HG02623 (cell line): Measurements from ENCODE around the gene SLC48A1.

Source experiments
- ATAC-seq: cut with Tn5 transposase; IDR thresholded peaks from one replicate; pipeline ENCODE4 v1.9.1; 2021; ENCODE audit warnings: moderate library complexity; ENCODE audit not compliant: unreplicated experiment

SLC48A1 gene

DNA sequence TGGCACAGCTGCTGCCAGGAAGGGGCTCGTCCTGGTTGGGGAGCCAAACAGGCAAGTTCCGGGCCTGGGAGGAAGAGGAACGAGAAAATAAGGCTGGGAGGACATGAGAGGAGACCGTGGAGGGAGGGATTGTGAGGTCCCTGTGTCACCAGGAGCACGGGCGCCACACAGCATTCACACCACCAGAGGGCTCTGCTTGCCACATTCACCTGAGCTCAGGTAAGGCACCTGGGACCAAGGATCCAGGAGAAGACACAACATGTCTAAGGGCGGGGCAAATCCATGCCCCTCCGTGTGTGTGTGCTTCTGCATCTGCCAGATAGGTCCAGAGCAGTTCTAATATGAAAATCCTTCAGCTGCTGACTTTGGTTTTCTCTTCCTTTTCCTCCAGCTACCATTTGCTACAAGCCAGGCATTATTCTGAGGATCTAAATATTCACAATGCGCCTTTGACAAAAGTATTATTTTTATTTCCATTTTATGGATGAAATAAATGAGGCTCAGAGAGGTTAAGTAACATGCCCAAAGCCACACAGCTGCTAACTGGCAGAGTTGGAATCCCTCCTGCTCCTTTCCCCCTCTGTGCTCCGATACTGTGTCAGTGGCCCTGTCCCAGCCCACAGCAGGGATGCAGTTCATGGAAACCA, 28.9 kb upstream of the SLC48A1 start:
- ATAC-seq: no peak

DNA sequence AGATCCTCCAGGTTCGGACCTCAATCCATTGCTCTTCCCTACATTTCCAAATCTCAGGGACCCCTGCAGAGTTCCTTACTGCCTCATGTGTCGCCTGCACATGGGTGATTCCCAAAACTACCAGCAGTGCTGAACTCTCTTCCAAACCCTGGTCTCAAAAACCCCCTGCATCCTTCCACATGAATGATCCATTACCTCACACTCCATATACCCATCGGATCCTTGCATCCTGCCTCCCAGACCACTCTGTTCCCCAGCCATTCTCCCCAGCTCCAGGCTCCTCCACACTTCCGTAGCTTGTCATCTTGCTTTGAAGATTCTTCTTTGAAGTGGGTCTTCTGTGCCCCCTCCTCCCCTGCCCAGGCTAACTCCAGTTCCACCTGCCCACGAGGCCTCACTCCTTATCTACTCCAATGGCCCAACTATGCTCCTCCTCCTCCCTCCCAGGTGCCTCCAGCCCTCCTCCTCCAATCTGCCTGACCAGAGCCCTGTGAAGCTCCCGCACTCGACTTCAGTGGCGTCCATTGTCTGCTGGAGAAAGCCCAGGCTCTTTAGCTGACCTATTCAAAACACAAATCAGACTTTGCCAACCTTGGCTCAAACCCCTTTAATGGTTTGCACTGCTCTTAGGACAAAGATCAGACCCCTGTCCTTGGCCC, 28.1 kb upstream of the SLC48A1 start:
- ATAC-seq: no peak

DNA sequence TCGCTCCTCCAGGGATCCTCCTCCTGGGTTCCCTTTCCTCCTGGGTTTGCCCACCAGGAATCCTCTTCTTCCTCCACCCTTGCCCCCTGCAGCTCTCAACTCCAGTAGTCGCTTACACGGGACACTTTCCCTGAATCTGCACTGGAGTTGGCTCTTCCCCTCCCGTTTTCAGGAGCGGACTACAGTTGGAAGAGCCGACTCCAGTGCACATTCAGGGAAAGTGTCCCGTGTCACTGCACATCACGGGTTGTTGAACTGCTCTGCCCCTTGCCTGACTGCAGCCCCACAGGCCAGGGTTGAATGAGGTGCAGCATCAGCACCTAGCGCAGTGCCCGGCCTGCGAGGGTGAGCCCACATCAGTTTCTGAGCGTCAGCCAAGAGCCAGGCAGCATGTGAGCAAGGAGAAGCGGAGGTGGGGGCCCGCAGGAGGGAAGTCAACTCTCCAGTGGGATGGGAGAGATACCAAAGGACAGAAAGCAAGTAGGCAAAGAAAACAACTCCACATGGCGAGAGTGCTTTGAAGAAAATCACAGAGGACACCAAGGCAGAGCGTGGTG, 27.5 kb upstream of the SLC48A1 start:
- no peak for ATAC-seq

DNA sequence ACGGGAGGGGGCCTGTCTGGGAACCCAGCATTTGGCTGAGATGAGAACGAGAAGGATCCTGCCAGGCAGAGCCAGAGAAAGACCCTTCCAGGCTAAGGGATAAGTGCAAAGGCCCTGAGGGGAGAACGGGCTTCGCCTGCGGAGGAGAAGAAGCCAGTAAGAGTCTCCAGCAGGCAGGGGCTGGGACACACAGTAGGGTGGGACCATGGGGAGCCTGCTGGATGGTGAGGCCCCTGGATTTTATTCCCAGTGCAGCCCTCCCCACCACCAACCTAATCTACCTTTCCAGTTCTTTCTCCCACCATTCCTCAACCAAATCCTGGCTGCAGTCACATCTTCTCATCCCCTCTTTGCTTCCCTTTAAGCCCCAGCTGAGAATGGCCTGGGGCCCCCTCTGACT, 27.0 kb upstream of the SLC48A1 start:
- no peak for ATAC-seq

DNA sequence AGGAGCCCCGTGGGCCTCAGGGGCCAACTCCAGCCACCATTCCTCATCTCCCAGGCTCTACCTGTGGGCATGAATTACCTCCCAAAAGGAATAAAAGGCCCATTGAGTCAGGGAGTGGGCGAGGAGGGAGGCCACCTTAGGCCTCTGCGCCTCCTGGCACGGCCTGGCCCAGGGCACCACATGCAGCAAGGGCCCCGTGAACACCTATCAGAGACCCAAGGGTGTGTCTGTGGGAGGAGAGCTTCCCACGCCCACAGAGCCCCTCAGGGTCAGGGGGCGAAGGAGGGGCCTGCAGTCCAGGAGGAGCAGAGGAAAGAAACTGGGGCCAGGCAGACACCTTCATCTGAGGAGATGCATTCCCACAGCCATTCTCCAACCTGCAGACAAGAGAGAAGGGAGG, 26.5 kb upstream of the SLC48A1 start:
- ATAC-seq: no peak

DNA sequence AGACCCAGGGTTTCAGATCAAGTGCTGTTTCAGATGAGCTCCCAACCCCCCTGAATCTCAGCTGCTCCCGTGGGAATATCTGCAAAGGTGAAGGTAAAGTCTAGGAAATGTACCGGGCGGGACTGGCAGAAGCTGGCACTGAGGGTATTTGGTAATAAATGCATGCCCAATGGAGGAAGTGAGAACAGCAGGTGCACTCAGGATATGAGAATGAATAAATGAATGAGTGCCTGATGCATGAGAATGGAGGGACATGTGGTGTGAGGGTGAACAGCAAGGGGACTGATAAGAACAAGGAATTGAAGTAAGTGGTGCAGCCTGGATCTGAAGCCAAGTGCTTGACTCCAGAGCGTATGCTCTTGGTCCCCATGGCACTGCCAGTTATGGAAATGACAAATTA, 25.9 kb upstream of the SLC48A1 start:
- no peak for ATAC-seq

DNA sequence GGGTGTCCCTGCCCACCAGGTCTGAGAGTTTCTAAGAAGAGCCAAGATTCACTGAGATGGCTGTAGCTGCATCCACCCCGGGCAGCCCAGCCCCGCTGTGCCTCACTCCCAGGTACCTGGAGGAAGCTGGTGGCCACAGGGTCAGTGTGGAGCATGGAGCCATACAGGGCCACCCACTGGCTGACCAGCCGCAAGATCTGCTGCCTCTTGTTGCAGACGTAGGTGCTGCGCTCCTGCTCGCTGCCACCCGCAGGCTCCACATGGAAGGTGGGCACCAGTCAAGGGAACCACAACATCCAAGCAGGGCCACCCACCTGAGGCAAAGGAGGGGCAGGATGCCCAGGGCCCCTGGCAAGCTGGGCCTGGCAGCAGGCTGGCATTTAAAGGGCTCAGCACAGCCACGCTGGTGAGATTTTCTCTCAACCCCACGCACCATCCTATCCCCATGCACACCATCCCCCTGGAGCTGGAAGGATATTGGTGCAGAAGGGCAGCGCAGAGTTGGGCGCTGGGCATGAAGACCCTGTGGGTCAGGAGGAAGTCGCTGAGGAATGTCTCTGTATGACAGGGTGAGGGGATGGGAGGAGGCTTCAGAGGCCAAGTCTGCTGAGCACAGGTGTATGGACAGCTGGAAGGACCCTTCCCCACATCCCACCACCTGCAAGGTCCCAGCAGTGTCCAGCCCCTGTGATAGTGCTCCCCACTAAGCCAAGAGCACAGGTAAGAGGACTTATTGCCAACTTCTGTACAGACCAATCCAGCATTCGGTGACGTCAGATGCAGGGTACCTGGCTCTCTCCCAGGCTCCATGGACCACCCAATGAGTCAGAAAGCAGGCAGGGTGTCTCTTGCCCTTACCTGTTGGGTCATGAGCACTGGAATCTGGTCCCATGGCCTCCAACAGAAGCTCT, 25.2 kb upstream of the SLC48A1 start:
- ATAC-seq: no peak

DNA sequence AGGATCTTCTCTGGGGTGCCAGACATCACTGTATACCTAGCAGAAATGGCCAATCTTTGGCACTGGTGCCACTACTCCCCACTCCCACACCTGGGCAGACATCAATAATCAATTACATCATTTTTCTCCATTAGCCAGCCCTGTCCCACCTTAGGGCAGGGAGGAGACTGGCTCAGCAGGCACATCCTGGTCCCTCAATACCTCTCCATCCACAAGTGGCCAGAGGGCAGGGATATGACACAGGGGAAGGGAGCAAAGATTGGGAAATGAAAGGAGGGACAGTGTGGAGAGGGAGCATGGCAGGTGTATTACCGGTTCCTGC, 24.6 kb upstream of the SLC48A1 start:
- ATAC-seq: no peak

DNA sequence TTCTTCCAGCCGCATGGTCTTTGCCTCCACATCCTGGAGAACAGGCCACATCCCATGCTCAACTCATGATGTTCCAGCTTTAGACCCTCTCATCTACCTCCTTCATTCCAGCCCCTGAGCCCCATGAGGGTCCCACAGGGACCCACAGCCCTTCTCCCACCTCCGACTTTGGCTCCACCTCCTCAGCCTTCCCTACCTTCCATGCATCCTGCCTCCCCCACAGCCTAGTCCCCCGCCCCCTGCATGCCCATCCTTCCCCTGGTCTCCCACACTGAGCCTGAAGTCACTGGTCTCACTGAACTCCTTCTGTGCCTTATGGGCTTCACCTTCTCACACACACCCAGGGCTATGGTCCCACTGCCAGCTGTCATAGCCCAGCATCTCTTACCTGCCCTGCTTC, 24.1 kb upstream of the SLC48A1 start:
- no peak for ATAC-seq

DNA sequence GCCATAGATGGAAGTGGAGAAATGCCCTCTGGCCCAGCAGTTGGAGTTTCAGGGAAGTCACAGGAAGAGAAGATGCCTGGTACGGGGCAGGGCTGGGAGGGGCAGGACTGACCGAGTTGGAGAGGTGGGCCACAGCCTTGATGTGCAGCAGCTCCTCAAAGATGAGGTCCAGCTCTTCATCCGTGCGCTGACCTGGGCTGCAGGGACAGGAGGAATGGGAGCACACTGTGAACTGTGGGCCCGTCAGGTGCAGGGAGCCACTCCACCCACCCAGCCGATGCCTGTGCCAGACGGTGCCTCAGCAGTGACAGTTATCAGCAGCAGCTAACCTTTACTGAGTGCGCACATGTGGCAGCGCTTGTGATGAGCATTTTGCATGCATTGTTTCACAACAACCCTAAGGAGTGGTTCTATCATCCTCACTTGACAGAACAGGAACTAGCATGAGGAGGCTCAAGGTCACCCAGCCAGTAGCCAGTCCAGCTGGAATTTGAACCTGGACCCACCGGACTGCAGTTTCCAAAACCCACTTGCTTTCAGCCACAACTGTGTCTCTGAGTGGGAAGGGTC, 22.7 kb upstream of the SLC48A1 start:
- no peak for ATAC-seq

DNA sequence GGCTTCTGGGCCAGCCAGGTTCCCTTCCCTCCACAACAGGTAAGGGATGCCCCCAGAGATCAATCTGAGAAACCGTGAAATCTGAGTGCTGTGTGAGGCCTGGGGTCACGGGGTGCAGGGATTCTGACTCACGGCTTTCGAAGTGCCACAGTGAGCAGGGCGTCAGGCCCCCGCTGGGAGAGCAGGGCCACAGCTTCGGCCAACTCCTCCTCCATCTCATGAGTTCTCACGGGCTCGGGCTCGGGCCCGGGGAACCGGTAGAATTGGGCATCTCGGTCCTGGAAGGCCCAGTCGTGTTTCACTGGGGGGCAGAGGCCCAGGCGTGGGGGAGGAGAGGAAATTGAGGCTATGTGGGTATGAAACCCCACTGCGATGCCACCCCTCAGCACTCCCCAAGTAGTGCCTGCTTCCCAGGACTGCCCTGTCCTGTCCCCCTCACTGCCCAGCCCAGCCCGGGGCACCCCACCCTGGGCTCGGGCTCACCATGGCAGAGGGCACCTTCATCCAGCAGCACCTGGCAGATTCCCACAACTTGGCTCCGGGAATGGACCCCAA, 22.0 kb upstream of the SLC48A1 start:
- no peak for ATAC-seq

DNA sequence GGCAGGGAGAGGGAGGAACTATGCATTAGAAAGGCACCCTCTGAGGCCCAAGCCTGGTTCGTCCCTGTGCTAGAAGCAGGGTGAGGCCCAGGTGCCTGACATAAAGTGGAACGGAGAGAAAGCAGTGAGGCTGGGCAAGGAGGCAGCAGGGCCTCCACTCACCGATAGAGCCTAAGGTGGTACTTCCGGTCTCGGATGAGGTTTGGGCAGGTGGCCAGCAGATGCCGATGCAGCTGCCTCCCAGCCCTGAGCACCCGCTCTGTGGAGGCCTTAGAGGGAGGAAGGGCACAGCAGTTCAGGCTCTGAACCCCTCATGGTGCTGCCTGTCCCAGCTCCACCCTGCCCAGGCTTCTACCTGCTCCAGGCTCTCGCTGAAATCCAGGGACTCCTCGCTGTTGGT, 21.5 kb upstream of the SLC48A1 start:
- no peak for ATAC-seq

DNA sequence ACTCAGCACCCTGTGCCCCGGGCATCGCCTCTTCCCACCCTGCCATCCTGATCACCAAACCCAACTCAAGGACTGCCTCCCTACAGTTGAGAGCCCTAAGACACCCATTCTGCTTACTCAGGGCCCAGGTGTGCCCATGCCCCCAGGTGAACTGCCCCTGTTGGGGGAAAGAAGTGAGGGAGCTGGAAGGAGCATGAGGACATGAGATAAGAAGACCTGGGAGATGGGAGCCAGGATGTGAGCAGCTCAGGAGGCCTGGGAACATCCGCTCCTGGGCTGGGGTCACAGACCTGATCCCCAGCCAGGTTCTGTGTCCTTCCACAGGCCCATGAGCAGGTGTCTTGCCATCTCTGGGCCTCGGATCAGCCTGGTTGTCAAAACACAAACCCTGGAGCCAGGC, 20.9 kb upstream of the SLC48A1 start:
- ATAC-seq: no peak

DNA sequence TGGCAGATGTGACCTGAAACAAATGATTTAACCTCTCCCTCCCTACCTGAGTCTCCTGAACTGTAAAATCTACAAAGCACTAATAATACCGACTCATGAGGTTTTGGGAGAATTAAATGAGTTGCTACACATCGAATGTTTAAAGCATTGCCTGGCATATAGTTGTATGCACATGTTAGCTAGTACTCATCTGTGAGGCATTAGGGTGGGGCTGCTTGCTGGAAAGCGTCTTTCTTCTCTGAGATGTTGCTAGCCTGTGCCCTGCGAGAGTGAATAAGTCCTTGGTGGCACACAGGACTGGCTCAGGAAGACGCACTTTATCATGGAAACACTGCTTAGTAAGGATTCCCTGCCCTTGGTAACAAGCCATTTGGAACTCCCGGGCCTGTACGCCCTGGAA, 20.5 kb upstream of the SLC48A1 start:
- ATAC-seq: no peak

DNA sequence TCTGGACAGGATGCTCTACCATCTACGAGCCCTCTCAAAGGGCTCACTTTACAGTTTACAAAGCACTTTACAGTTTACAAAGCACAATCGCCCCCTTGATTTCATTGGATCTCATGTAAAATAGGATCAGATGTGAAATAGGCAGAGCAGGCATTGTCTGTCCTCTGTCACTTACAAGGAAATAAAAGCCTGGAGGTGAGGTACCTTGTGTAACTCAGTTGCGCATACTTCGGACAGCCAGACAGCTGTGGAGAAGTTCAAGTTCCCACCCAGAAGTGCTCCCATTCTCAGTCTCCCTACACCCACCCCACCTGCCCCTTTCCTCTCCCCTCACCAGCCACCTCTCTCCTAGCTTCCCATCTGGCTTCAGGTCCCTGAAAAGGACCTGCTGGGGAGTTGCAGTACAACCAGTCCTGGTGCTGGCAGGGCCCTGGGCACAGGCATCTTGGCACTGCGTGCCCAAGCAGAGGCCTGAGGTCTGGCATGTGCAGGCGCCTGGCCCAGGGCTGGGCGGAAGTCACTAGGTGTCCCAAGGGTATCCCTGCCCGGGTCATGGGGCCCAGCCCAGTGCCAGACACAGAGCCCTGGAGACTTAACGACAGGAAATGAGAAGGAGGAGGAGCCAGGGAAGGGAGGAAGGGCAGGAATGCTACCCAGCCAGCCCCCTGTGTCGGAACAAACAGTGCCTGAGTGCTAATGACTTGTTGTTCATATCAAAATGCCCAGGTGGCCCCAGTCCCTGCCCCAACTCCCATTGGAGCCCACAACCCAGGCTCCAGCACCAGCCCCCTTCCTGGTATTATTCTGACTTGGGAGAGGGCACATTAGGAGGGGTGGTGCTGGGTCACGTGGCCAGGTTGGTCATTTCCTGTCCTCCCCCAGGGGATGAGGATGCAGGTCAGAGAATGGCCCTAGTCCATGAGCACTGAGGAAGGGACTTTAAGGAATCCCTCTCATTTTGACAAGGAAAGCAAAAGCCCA, 19.7 kb upstream of the SLC48A1 start:
- no peak for ATAC-seq

DNA sequence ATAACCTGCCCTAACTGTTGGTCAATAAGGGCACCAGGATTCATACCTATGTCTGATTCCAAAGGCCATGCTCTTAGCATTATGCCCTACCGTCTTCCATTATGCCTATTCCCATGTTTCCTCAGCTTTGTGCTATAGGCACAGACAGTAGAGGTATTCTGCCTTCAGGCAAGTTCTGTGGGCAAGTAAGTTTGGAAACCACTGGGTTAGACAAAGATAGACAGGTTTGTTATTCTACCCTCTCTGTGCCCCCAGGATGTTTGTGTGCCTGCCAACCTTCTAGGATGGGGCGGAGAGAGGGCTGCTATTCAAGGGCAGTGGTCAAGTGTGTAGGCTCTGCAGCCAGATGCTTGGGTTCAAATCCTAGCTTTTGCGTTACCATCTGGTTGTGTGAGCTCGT, 18.9 kb upstream of the SLC48A1 start:
- no peak for ATAC-seq

DNA sequence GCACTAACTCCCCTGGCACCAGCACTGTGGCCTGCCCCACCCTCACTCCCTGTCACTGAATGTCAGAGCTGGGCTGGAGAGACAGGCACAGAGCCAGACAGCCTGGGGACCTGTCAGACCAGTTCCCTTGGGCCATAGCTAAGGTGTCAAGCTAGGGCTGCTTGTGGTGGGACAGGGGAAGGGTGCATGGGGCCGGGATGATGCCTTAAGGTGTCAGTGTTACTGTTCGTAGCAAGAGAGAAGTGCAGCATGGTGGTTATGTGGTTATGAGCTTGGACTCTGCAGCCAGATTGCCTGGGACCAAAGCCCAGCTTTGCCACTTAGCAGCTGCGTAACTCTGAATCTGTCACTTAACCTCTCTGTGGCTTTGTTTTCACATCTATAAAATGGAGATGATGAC, 18.2 kb upstream of the SLC48A1 start:
- ATAC-seq: no peak

DNA sequence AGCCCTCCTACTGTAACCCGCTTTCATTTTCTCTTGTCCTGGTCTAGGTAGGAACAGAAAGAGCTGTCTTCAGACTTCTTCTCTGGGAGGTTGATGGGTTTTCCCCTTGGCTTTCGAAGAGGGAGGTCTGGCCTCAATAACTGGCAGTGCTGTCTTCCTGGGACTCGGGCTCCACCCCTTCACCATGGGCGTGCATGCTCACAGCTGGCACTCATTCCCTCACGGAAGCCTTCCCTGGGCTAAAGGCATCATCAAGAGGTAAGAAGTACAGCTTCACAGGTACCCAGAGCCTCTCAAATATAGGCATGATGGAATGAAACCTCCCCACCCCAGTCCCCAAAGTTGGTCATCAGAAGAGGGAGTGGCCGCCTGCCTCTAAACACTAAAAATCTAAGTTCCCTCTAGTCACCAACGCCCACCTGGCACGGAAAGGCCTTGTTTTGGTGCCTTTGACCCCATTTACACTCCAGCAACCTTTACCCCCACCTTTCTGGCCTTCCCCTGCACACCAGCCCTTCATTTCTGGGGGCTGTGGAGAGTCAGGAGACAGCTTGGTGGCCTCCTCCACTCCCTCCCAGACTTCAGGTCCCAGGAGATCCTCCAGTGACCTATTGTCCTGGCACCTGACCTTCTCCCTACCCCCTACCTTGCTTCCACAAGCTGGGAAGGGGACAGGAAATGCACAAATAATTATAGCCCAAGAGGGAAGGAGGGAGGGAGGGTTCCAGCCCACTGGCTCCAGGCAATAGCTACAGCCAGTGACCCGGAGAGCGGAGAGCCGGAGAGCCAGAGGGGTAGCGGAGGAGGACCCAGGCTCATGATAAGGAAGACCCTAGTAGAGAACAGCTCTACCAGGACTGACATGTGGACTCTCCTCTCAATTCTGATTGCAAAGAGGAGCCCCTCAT, 17.1 kb upstream of the SLC48A1 start:
- ATAC-seq: peak; percentile 60

DNA sequence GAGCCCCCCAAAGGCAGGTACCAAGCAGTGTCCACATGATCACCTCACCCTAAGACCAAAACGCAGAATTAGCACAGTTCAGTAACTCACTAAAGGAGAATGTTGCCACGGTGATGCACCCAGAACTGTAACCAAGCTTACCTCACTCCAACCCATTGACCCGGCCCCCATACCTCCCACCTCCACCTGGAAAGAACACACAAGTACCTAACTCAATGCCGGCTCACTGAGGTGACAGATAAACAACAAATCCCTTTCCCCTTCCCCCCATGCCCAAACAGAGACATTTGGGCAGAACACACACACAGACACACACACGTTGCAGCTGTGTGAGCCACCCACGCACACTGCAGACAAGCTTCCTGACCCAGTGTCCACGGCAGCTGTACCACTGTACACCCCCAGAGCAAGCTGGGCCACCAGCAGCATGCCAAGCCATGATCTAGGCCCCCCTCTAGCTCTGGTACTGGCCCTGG, 15.6 kb upstream of the SLC48A1 start:
- no peak for ATAC-seq
